Prostate gland (tissue), 2 donors: ENCODE results near the gene MVB12B. TPM values are rescaled to one million over a fixed set of nuclear protein-coding genes. Genes with fewer than 3 reads are reported as not detected.

ENCODE experiments used
- DNase-seq: peaks from one replicate; pipeline ENCODE4 v3.0.0-alpha.2; 2019; ENCODE audit warnings: low spot score
- H3K27ac ChIP-seq, 2 donors: fragments of 200-600 bp; sonication (generic); 2 replicates each; pipeline ENCODE4 v1.5.1; 2017 to 2019
- H3K27me3 ChIP-seq: fragments of 200-600 bp; sonication (generic); replicated peaks from 2 replicates; pipeline ENCODE4 v1.5.1; 2019; ENCODE audit not compliant: insufficient read depth
- H3K36me3 ChIP-seq, 2 donors: fragments of 200-600 bp; sonication (generic); 1 replicate in 1 of 2; 2 replicates in 1 of 2; pipeline versions ENCODE4 v1.5.1 to v1.8.1; 2017 to 2019
- H3K4me1 ChIP-seq: fragments of 200-600 bp; sonication (generic); replicated peaks from 2 replicates; pipeline ENCODE4 v1.5.1; 2019
- H3K4me3 ChIP-seq, 2 donors: fragments of 200-600 bp; sonication (generic); 2 replicates each; pipeline ENCODE4 v1.5.1; 2017 to 2019
- H3K9me3 ChIP-seq: fragments of 200-600 bp; sonication (generic); 2 replicates; pipeline ENCODE4 v1.5.1; 2017
- POLR2A ChIP-seq: fragments of 450-650 bp; IDR thresholded peaks from one replicate; pipeline ENCODE4 v1.6.1; 2016; ENCODE audit warnings: antibody characterized with exemption, mild to moderate bottlenecking
- POLR2AphosphoS5 ChIP-seq: sonication (generic); formaldehyde crosslinking; IDR thresholded peaks from one replicate; pipeline ENCODE4 v1.6.1; 2017; ENCODE audit warnings: antibody characterized with exemption
- WGBS: methylation state at CpG from one replicate; pipeline ENCODE4 v1.1.5; 2018; 5-methylcytosine and 5-hydroxymethylcytosine counted together
- intact Hi-C: fragments of 100-400 bp; cut with DNase I; formaldehyde crosslinking; loops from one replicate; pipeline ENCODE4 v1.14.2; 2022
- total RNA-seq, 2 donors: library from RNA; depleted of rRNA; stranded (reverse); fragments of >200 nt; gene quantifications; one replicate each; pipeline ENCODE4 v1.1.0, GENCODE V29; 2016
- TF ChIP-seq, protein P1 (sequence below), 4 experiments: fragments of 200-600 bp in 2 of 4; fragments of 450-650 bp in 2 of 4; sonication (generic) in 2 of 4; IDR thresholded peaks; 1 replicate in 3 of 4; 2 replicates in 1 of 4; pipeline ENCODE4 v1.5.1; 2016 to 2019; ENCODE audit warnings: antibody characterized with exemption in 4 of 4, mild to moderate bottlenecking in 2 of 4, moderate library complexity in 2 of 4

Gene MVB12B
- total RNA-seq, 2 donors from 2014 or later: 17.3 to 28.4 TPM

DNA sequence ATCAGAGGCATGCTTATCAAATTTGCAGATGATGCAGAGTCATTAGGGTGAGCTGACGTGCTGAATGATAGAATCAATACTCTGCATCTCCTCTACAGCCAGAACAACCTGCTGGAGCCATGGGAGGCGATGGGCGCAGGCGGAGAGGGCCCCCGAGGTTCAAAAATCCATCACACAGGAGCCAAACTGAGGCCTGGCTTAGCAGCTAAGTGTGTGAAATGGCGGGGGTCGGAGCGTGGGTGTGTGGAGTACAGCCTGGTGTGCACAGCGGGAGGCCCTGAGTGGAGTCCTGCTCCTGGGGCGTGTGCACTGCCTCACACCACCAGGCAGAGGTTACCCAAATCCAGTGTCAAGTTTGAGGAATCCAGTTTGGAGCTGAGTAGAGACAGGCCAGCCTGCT, 73.2 kb downstream of the MVB12B start:
- no peaks in the 10 kb centered on the region for H3K27me3 ChIP-seq
- 95% methylated on average over 10 of the region's 10 CpGs for WGBS
- TF ChIP-seq, protein P1, sequence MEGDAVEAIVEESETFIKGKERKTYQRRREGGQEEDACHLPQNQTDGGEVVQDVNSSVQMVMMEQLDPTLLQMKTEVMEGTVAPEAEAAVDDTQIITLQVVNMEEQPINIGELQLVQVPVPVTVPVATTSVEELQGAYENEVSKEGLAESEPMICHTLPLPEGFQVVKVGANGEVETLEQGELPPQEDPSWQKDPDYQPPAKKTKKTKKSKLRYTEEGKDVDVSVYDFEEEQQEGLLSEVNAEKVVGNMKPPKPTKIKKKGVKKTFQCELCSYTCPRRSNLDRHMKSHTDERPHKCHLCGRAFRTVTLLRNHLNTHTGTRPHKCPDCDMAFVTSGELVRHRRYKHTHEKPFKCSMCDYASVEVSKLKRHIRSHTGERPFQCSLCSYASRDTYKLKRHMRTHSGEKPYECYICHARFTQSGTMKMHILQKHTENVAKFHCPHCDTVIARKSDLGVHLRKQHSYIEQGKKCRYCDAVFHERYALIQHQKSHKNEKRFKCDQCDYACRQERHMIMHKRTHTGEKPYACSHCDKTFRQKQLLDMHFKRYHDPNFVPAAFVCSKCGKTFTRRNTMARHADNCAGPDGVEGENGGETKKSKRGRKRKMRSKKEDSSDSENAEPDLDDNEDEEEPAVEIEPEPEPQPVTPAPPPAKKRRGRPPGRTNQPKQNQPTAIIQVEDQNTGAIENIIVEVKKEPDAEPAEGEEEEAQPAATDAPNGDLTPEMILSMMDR (IDR thresholded peaks at IDR 0.05): no peak
- TF ChIP-seq POLR2AphosphoS5: no peak
- no peak for TF ChIP-seq POLR2A

DNA sequence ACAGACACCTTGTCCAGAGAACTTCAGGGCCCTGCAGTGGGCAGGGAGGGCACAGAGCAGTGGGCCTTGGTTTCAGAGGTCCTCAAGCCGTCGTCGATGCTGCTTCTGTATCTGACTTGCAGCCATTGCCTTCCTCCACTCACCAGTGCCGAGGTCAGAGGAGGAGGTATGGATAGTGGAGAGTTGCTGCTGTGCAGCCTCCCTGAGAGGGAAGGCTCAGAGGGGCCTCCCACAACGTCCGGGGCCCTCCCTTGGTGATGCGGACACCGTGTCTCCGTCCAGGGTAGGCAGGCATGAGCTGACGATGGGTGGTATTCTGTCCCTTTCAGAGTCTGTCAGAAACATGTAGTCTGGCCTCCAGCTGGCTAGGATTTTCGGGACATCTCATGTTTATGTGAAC, 73.9 kb downstream of the MVB12B start:
- TF ChIP-seq POLR2A (no peak), POLR2AphosphoS5 (no peak)
- TF ChIP-seq, protein P1 (IDR thresholded peaks at IDR 0.05): no peak
- no peak overlapping the region for H3K4me3 ChIP-seq
- no peaks in the 10 kb centered on the region for H3K4me1 ChIP-seq
- no peaks in the 10 kb centered on the region for H3K9me3 ChIP-seq
- no peak for DNase-seq
- WGBS: 86% methylated on average over 11 of the region's 11 CpGs
- no peaks in the 10 kb centered on the region for H3K36me3 ChIP-seq
- H3K27me3 ChIP-seq: no peaks in the 10 kb centered on the region
- intact Hi-C loops: loop anchor here (5.0 kb wide), 1 partner anchor 92 kb away; no protein-coding TSS in a partner anchor
- no peak overlapping the region for H3K27ac ChIP-seq

More for the DNA sequence above, 73.2 kb downstream of the MVB12B start:
- no peaks in the 10 kb centered on the region for H3K36me3 ChIP-seq
- intact Hi-C loops: loop anchor here (5.0 to 10.0 kb wide), 6 partner anchors 82 to 995 kb away; no protein-coding TSS in a partner anchor
- no peak for DNase-seq
- no peak overlapping the region for H3K4me3 ChIP-seq
- H3K9me3 ChIP-seq: no peaks in the 10 kb centered on the region
- H3K4me1 ChIP-seq: peaks cover 3% of the 10 kb centered on the region
- no peak overlapping the region for H3K27ac ChIP-seq

DNA sequence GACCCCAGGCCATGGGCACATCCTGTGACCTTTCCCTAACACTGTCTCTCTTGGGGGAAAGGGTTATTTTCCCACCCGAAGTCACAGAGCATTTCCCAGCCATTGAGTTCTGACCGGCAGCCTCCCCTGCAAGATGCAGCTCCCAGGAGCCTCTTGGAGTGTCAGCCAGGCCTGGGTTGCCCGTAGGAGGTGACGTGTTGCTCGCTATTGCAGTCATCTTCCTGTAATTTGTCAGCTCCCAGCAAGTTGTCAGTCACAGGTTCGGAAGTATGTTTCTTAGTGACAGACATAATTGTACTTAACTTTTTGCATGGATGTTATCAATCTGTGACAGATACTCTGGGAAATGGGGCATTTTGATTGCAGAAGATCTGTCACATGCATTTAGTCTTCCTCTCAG, 74.5 kb downstream of the MVB12B start:
- no peak overlapping the region for H3K27ac ChIP-seq
- H3K9me3 ChIP-seq: no peaks in the 10 kb centered on the region
- 77% methylated on average over 6 of the region's 6 CpGs for WGBS
- H3K4me1 ChIP-seq: no peaks in the 10 kb centered on the region
- no peak for TF ChIP-seq POLR2AphosphoS5
- TF ChIP-seq, protein P1 (IDR thresholded peaks at IDR 0.05): no peak
- no peak for DNase-seq
- intact Hi-C loops: loop anchor here (5.0 kb wide), 1 partner anchor 91 kb away; no protein-coding TSS in a partner anchor
- H3K36me3 ChIP-seq: no peaks in the 10 kb centered on the region
- H3K4me3 ChIP-seq: no peak overlapping the region
- H3K27me3 ChIP-seq: no peaks in the 10 kb centered on the region

DNA sequence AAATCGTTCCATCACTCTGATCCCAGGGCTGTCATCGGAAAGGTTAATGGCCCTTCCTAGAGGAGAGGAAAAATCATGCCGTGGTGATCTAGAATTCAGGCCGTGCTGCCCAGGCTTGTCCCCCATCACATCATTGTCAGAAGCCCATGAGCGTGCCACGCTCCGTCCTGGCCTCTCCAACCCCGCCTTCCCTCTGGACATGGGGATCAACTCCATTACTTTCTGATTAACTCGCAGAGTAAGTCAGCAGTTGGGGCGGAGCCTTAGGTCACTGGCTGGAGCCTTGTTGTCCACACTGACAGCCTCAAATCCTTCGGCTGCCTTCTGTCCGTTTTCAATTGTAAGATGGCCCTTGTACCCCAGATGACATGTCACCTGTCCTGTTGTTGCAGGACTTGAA, 75.0 kb downstream of the MVB12B start:
- WGBS: 88% methylated on average over 12 of the region's 12 CpGs
- Histone ChIP-seq H3K4me1 (no peaks in the 10 kb centered on the region), H3K36me3 (no peaks in the 10 kb centered on the region), H3K27ac (no peak overlapping the region), H3K27me3 (no peaks in the 10 kb centered on the region), H3K4me3 (no peak overlapping the region), H3K9me3 (no peaks in the 10 kb centered on the region)
- no peak for TF ChIP-seq POLR2AphosphoS5
- no peak for TF ChIP-seq POLR2A
- TF ChIP-seq, protein P1 (IDR thresholded peaks at IDR 0.05): no peak
- DNase-seq: no peak
- intact Hi-C loops: loop anchor here (5.0 kb wide), 1 partner anchor 91 kb away; no protein-coding TSS in a partner anchor

DNA sequence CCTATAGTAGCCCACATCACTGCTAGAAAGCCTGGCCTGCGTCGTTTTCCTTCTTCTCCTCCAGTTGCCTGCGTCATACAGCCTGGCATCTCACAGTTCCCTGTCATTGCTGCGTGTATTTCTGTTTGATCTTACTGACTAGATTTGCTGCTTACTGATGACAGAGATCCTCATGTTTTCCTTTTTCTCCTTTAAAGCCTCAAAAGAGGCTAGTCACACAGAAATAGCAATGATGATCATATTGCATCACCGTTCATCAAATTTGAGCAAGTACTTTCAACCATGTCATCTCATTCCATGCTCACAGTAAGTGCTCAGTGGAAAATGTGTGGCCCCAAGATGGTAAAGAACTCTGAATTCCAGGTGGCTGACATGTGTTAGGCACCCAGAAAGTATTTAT, 76.8 kb downstream of the MVB12B start:
- TF ChIP-seq POLR2AphosphoS5 (no peak), POLR2A (no peak)
- TF ChIP-seq, protein P1 (IDR thresholded peaks at IDR 0.05): no peak
- no peak for DNase-seq
- no peaks in the 10 kb centered on the region for H3K9me3 ChIP-seq
- H3K36me3 ChIP-seq: no peaks in the 10 kb centered on the region
- H3K27ac ChIP-seq: no peak overlapping the region
- 83% methylated on average over 5 of the region's 5 CpGs for WGBS
- no peaks in the 10 kb centered on the region for H3K27me3 ChIP-seq
- no peak overlapping the region for H3K4me3 ChIP-seq
- intact Hi-C loops: loop anchor here (5.0 kb wide), 1 partner anchor 89 kb away; no protein-coding TSS in a partner anchor
- no peaks in the 10 kb centered on the region for H3K4me1 ChIP-seq
